Caco-2 (cell line): ENCODE data around the gene WDR33. TPM values are rescaled to one million over a fixed set of nuclear protein-coding genes. Genes with fewer than 3 reads are reported as not detected.

Experiments
- BruUV-seq: library from RNA; stranded (reverse); fragments of 400-500 nt; replicated peaks from 2 replicates; lab custom pipeline; 2021; lab: Mats Ljungman, UMichigan
- CTCF ChIA-PET: fragments of 300-600 bp; sonication (Branson Sonifier 250); formaldehyde crosslinking; loops from one replicate; lab custom pipeline; 2022; ENCODE audit warnings: antibody characterized with exemption; lab: Charles Lee
- POLR2A ChIA-PET: fragments of 300-600 bp; sonication (Branson Sonifier 250); formaldehyde crosslinking; loops from one replicate; lab custom pipeline; 2022; ENCODE audit warnings: antibody characterized with exemption; lab: Charles Lee
- DNase-seq, 2 experiments: peaks; one replicate each; pipeline versions ENCODE4 v3.0.0 to v3.0.0-alpha.2; 2020 to 2022
- H3K27me3 ChIP-seq: replicated peaks from 2 replicates; pipeline ENCODE4 v1.6.0; 2011; ENCODE audit warnings: low read length; ENCODE audit not compliant: control insufficient read depth, insufficient read depth
- H3K36me3 ChIP-seq: 2 replicates; pipeline ENCODE4 v1.5.1; 2011; ENCODE audit warnings: low read length; ENCODE audit not compliant: control insufficient read depth, insufficient read depth
- H3K4me1 ChIP-seq: fragments of 250-450 bp; sonication (Bioruptor Pico); 2 replicates; pipeline ENCODE4 v1.5.1; 2020; ENCODE audit warnings: mild to moderate bottlenecking
- H3K4me3 ChIP-seq: 2 replicates; pipeline ENCODE4 v1.5.1; 2011; ENCODE audit warnings: low read depth, mild to moderate bottlenecking, control low read depth, low read length
- H3K9me3 ChIP-seq: fragments of 250-450 bp; sonication (Bioruptor Pico); 2 replicates; pipeline ENCODE4 v1.5.1; 2020; ENCODE audit warnings: mild to moderate bottlenecking, moderate library complexity
- H3K27ac Mint-ChIP-seq: one replicate; pipeline ENCODE4 v1.8.0; 2022; ENCODE audit warnings: mixed read lengths; ENCODE audit not compliant: unreplicated experiment
- H3K27me3 Mint-ChIP-seq: one replicate; pipeline ENCODE4 v1.8.0; 2022; ENCODE audit warnings: mixed read lengths; ENCODE audit not compliant: insufficient read depth, unreplicated experiment
- H3K36me3 Mint-ChIP-seq: one replicate; pipeline ENCODE4 v1.8.0; 2022; ENCODE audit warnings: mild to moderate bottlenecking, mixed read lengths; ENCODE audit not compliant: insufficient read depth, unreplicated experiment
- H3K4me1 Mint-ChIP-seq: one replicate; pipeline ENCODE4 v1.8.0; 2022; ENCODE audit warnings: low read depth, mixed read lengths; ENCODE audit not compliant: unreplicated experiment
- H3K4me3 Mint-ChIP-seq: one replicate; pipeline ENCODE4 v1.8.0; 2022; ENCODE audit warnings: mild to moderate bottlenecking, moderate library complexity, mixed read lengths; ENCODE audit not compliant: unreplicated experiment
- H3K9me3 Mint-ChIP-seq: one replicate; pipeline ENCODE4 v1.8.0; 2022; ENCODE audit warnings: mixed read lengths; ENCODE audit not compliant: unreplicated experiment
- CTCF ChIP-seq, 2 experiments: fragments of 200-600 bp in 1 of 2; IDR thresholded peaks; 1 replicate in 1 of 2; 2 replicates in 1 of 2; pipeline versions ENCODE4 v1.5.1 to v1.8.0; 2011 to 2022; ENCODE audit warnings: antibody characterized with exemption in 1 of 2, control low read depth in 1 of 2, inconsistent platforms in 1 of 2, low read depth in 1 of 2, low read length in 1 of 2, mild to moderate bottlenecking in 1 of 2, moderate library complexity in 1 of 2; ENCODE audit not compliant: insufficient read depth in 1 of 2, severe bottlenecking in 1 of 2, unreplicated experiment in 1 of 2
- intact Hi-C: fragments of 100-400 bp; cut with micrococcal nuclease; formaldehyde crosslinking; loops from one replicate; pipeline ENCODE4 v1.10.0; 2022; ENCODE audit not compliant: unreplicated experiment
- total RNA-seq: library from RNA; stranded (reverse); gene quantifications from 2 replicates; pipeline ENCODE4 v1.2.3, GENCODE V29; 2022

Gene WDR33
- total RNA-seq, 1 experiment from 2014 or later, result 77.5 TPM

- Histone ChIP-seq H3K9me3 (0 out of 2 replicates have a peak, but pooled peaks cover 8% of the 10 kb centered on the region), H3K4me1 (peaks cover under 1% of the 10 kb centered on the region; the same call in 1 of the 2 replicates), H3K36me3 (no peaks in the 10 kb centered on the region), H3K27me3 (no peaks in the 10 kb centered on the region), H3K4me3 (no peak overlapping the region)
- Mint-ChIP-seq H3K27ac (no peak overlapping the region), H3K4me1 (no peaks in the 10 kb centered on the region), H3K36me3 (no peaks in the 10 kb centered on the region), H3K4me3 (no peak overlapping the region), H3K27me3 (no peaks in the 10 kb centered on the region), H3K9me3 (no peaks in the 10 kb centered on the region)
- TF ChIP-seq CTCF (IDR thresholded peaks at IDR 0.05; ENCODE audit: insufficient read depth in 1 of 2, low read depth in 1 of 2, low read length in 1 of 2, severe bottlenecking in 1 of 2, unreplicated experiment in 1 of 2), result no peak
- intact Hi-C loops, result no loop called here
- ChIA-PET CTCF (no interaction called here), POLR2A (no interaction called here)
- no TSS peak for BruUV-seq
- no peak for DNase-seq
These were observed 141.9 kb downstream of the WDR33 start for GRCh38 chr2:127669056-127669455.

GRCh38 chr2:127665267-127665893 lies 145.6 kb downstream of the WDR33 start:
- TF ChIP-seq CTCF (IDR thresholded peaks at IDR 0.05; ENCODE audit: insufficient read depth in 1 of 2, low read depth in 1 of 2, low read length in 1 of 2, severe bottlenecking in 1 of 2, unreplicated experiment in 1 of 2), result no peak
- Mint-ChIP-seq H3K27me3 (no peaks in the 10 kb centered on the region), H3K4me3 (no peak overlapping the region), H3K9me3 (no peaks in the 10 kb centered on the region), H3K36me3 (no peaks in the 10 kb centered on the region), H3K4me1 (no peaks in the 10 kb centered on the region), H3K27ac (no peak overlapping the region)
- Histone ChIP-seq H3K27me3 (no peaks in the 10 kb centered on the region), H3K4me1 (peaks cover 10% of the 10 kb centered on the region), H3K4me3 (no peak overlapping the region), H3K36me3 (no peaks in the 10 kb centered on the region), H3K9me3 (0 out of 2 replicates have a peak, but pooled peaks cover 8% of the 10 kb centered on the region)
- intact Hi-C loops, result no loop called here
- no peak for DNase-seq
- no TSS peak for BruUV-seq
- ChIA-PET POLR2A (no interaction called here), CTCF (interaction anchor here (0.9 kb wide), 1 partner anchor 10 kb away, joined by 3 read pairs; the partner anchor contains the start of gene LIMS2)

- no peak overlapping the region for H3K4me3 ChIP-seq
- POLR2A ChIA-PET, result no interaction called here
- H3K36me3 ChIP-seq, result no peaks in the 10 kb centered on the region
- BruUV-seq, result no TSS peak
- peaks cover 10% of the 10 kb centered on the region for H3K4me1 ChIP-seq
- H3K36me3 Mint-ChIP-seq, result no peaks in the 10 kb centered on the region
- no peak for DNase-seq
- H3K9me3 Mint-ChIP-seq, result no peaks in the 10 kb centered on the region
- H3K27me3 Mint-ChIP-seq, result no peaks in the 10 kb centered on the region
- no peaks in the 10 kb centered on the region for H3K4me1 Mint-ChIP-seq
- no peak overlapping the region for H3K27ac Mint-ChIP-seq
- intact Hi-C loops, result no loop called here
- no peak overlapping the region for H3K4me3 Mint-ChIP-seq
- 0 out of 2 replicates have a peak, but pooled peaks cover 8% of the 10 kb centered on the region for H3K9me3 ChIP-seq
- CTCF ChIA-PET, result interaction anchor here (0.9 kb wide), 1 partner anchor 10 kb away, joined by 3 read pairs; the partner anchor contains the start of gene LIMS2
- TF ChIP-seq CTCF (IDR thresholded peaks at IDR 0.05; ENCODE audit: insufficient read depth in 1 of 2, low read depth in 1 of 2, low read length in 1 of 2, severe bottlenecking in 1 of 2, unreplicated experiment in 1 of 2), result no peak
- H3K27me3 ChIP-seq, result no peaks in the 10 kb centered on the region
These were observed 146.1 kb downstream of the WDR33 start for GRCh38 chr2:127664895-127665225.
